GM12878 (cell line): Measurements from ENCODE around the gene C2orf68. TPM values are rescaled to one million over a fixed set of nuclear protein-coding genes. Genes with fewer than 3 reads are reported as not detected.
"Not testable (repeated sequence)": the region's sequence is repeated elsewhere in the genome, so short reads cannot be mapped to it uniquely, and the experiment has no call there.

Source experiments
- ATAC-seq: fragments of 200-7000 bp; cut with Tn5 transposase; 3 replicates; pipeline ENCODE4 v1.9.1; 2020; ENCODE audit warnings: mild to moderate bottlenecking, moderate library complexity
- BruUV-seq: library from RNA; stranded (reverse); fragments of 400-500 nt; replicated peaks from 2 replicates; lab custom pipeline; 2021; lab: Mats Ljungman, UMichigan
- CTCF ChIA-PET: fragments of 300-600 bp; sonication (Branson Sonifier 250); formaldehyde crosslinking; extraction: SDS; loops from one replicate; lab custom pipeline; 2021; ENCODE audit warnings: inconsistent platforms; lab: Yijun Ruan, JAX
- POLR2A ChIA-PET: fragments of 350-600 bp; formaldehyde crosslinking; extraction: SDS; loops from one replicate; lab custom pipeline; 2021; ENCODE audit warnings: inconsistent platforms; lab: Charles Lee
- RAD21 ChIA-PET: fragments of 300-600 bp; sonication (Branson Sonifier 250); formaldehyde crosslinking; loops from one replicate; lab custom pipeline; 2023; ENCODE audit warnings: antibody characterized with exemption; ENCODE audit not compliant: unreplicated experiment; lab: Charles Lee
- SMC1A ChIA-PET: fragments of 300-600 bp; sonication (Branson Sonifier 250); formaldehyde crosslinking; loops from one replicate; lab custom pipeline; 2023; ENCODE audit not compliant: unreplicated experiment, uncharacterized antibody; lab: Charles Lee
- DNase-seq: peaks from one replicate; pipeline ENCODE4 v3.0.0-alpha.2; 2011; ENCODE audit warnings: low read depth, low spot score
- FAIRE-seq: peaks from 3 replicates; lab custom pipeline; 2011; peaks lifted over from hg19 to GRCh38; lab: Jason Lieb, UNC
- H2AFZ ChIP-seq: 2 replicates; pipeline ENCODE4 v1.6.0; 2011; ENCODE audit warnings: low read depth, low read length, control low read depth; ENCODE audit not compliant: control insufficient read depth
- H3K27ac ChIP-seq: 2 replicates; pipeline ENCODE4 v1.5.1; 2011; ENCODE audit warnings: control low read depth; ENCODE audit not compliant: control insufficient read depth, insufficient read depth
- H3K27me3 ChIP-seq, 2 experiments: replicated peaks in 1 of 2; 2 replicates each; pipeline versions ENCODE4 v1.6.0 to v1.6.1; 2011; ENCODE audit warnings: low read length in 1 of 2; ENCODE audit not compliant: control insufficient read depth in 2 of 2, insufficient read depth in 2 of 2
- H3K36me3 ChIP-seq, 2 experiments: 2 replicates each; pipeline ENCODE4 v1.5.1; 2011; ENCODE audit warnings: low read length in 1 of 2; ENCODE audit not compliant: control insufficient read depth in 2 of 2, insufficient read depth in 2 of 2
- H3K4me1 ChIP-seq: 2 replicates; pipeline ENCODE4 v1.6.1; 2011; ENCODE audit warnings: mild to moderate bottlenecking, low read length, moderate library complexity, mixed read lengths; ENCODE audit not compliant: control insufficient read depth, insufficient read depth
- H3K4me2 ChIP-seq: 2 replicates; pipeline ENCODE4 v1.6.0; 2011; ENCODE audit warnings: control low read depth; ENCODE audit not compliant: control insufficient read depth, insufficient read depth
- H3K4me3 ChIP-seq: fragments of 200-600 bp; sonication (generic); 2 replicates; pipeline ENCODE4 v1.5.1; 2016
- H3K79me2 ChIP-seq: 2 replicates; pipeline ENCODE4 v1.6.0; 2011; ENCODE audit warnings: low read length; ENCODE audit not compliant: control insufficient read depth, insufficient read depth
- H3K9ac ChIP-seq: 2 replicates; pipeline ENCODE4 v1.8.0; 2011; ENCODE audit warnings: low read length, control low read depth, mixed read lengths; ENCODE audit not compliant: control insufficient read depth, insufficient read depth
- H3K9me3 ChIP-seq: replicated peaks from 3 replicates; pipeline ENCODE4 v1.5.1; 2011; ENCODE audit warnings: mild to moderate bottlenecking, low read length; ENCODE audit not compliant: control insufficient read depth, insufficient read depth
- H4K20me1 ChIP-seq: 2 replicates; pipeline ENCODE4 v1.6.0; 2011; ENCODE audit not compliant: control insufficient read depth, insufficient read depth
- HSF1 ChIP-seq: fragments of 150-350 bp; IDR thresholded peaks from 2 replicates; pipeline ENCODE4 v1.6.1; 2014; ENCODE audit warnings: mild to moderate bottlenecking, low read depth, low read length
- WGBS: methylation state at CpG from one replicate; pipeline ENCODE4 v1.1.6; 2016; ENCODE audit warnings: low lambda C conversion rate; ENCODE audit not compliant: insufficient replicate concordance, insufficient coverage; ENCODE audit errors: missing lambda C conversion rate; 5-methylcytosine and 5-hydroxymethylcytosine counted together
- in situ Hi-C: fragments of 300-500 bp; cut with MboI; formaldehyde crosslinking; loops from 9 replicates; pipeline ENCODE4 v1.14.3; 2018; ENCODE audit warnings: mixed read lengths
- intact Hi-C: fragments of 100-400 bp; cut with micrococcal nuclease; formaldehyde crosslinking; loops from one replicate; pipeline ENCODE4 v1.14.2; 2022; ENCODE audit not compliant: unreplicated experiment
- polyA plus RNA-seq, 11 experiments: library from polyadenylated mRNA; depleted of rRNA in 4 of 11; unstranded in 6 of 11; stranded (reverse) in 5 of 11; fragments of >200 nt; fragmentation: Nextera tagmentation in 4 of 11; fragmentation: Illumina TruSeq in 1 of 11; extraction: Ambion mirVana in 4 of 11; extraction: Trizol in 1 of 11; gene quantifications; 1 replicate in 1 of 11; 2 replicates in 10 of 11; pipeline versions ENCODE4 v1.2.1 to v1.2.3, GENCODE V29; 2011 to 2016; ENCODE audit warnings: inconsistent platforms in 2 of 11, missing spikeins in 2 of 11, low read depth in 1 of 11
- total RNA-seq, 4 experiments: library from RNA; depleted of rRNA in 3 of 4; stranded (reverse); fragments of >200 nt in 3 of 4; fragmentation: Illumina TruSeq in 1 of 4; extraction: Trizol in 1 of 4; gene quantifications; 2 replicates each; pipeline versions ENCODE4 v1.2.1 to v1.2.3, GENCODE V29; 2013 to 2021
- TF ChIP-seq, protein P1 (sequence below): IDR thresholded peaks from 2 replicates; pipeline ENCODE4 v1.6.1; 2012; ENCODE audit warnings: low read depth, low read length, improper control_type of control experiment

C2orf68 gene
- total and polyA plus RNA-seq, 10 of the 15 experiments (the other 5 are each of a cell fraction or from before 2014, with no cell fraction given): 12.7 to 56.1 (median 28.4) TPM

DNA sequence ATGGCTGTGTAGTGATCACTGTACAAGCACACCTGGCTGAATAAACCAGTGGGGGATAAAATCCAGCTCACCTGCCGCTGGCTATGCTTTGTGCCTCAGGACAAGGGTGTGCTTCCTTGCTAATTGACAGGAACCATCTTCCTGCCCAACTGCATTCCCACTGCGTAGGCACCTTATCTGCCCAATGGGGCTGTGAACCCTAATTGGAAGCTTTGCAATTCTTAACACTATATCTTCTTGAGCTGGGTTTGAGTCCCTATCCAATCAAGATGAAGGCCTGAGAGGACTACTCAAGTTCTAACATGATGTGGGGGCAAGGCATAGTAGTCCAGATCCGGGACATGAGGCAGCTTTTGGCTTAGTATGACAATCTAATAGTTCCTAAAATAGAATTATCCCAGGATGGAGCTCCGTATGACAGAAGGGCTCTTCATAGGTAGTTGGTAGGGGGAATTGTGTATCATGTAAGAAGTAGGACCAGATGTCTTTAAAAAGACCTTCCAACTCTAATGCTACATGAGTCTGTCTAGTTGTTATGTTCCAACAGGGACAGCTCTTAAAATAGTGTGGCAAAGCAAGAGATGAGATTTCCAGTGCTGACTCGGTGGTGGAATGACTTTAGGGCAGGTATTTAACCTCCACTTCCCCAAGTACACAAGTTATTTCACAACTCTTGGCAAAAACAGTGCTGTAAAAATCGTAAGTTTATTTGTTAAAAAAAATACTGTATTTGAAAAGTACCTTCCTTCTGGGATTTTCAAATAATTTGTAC is 7.1 kb downstream of the C2orf68 start:
- Histone ChIP-seq H3K4me1 (no peaks in the 10 kb centered on the region; the same call in 1 of the 2 replicates), H2AFZ (no peak overlapping the region), H3K36me3 (peaks cover 3 to 17% of the 10 kb centered on the region in 2 experiments; a peak in 3 of 4 replicates), H3K9ac (no peak overlapping the region), H3K27me3 (no peaks in the 10 kb centered on the region), H3K4me3 (no peak overlapping the region), H4K20me1 (no peaks in the 10 kb centered on the region; the same call in 1 of the 2 replicates), H3K79me2 (no peaks in the 10 kb centered on the region), H3K27ac (no peak overlapping the region), H3K4me2 (no peak overlapping the region), H3K9me3 (no peaks in the 10 kb centered on the region)
- POLR2A ChIA-PET: interaction anchor here (0.9 to 2.1 kb wide), 3 partner anchors 10 to 43 kb away, joined by 3 to 10 read pairs (median 4); partner anchors contain the start of gene RNF181
- no TSS peak for BruUV-seq
- ATAC-seq: no peak
- FAIRE-seq: no peak
- RAD21 ChIA-PET: interaction anchor here (1.2 kb wide), 1 partner anchor 9 kb away, joined by 6 read pairs; the partner anchor contains the start of gene RNF181
- 88% methylated on average over 6 of the region's 6 CpGs for WGBS
- in situ Hi-C loops: no loop called here
- no peak for DNase-seq
- CTCF ChIA-PET: interaction anchor here (0.6 to 1.6 kb wide), 3 partner anchors 9 to 32 kb away, joined by 3 to 7 read pairs (median 5); partner anchors contain the start of gene RNF181
- intact Hi-C loops: no loop called here
- SMC1A ChIA-PET: interaction anchor here (1.2 to 2.3 kb wide), 3 partner anchors 10 to 56 kb away, joined by 5 to 6 read pairs (median 5); partner anchors contain the start of gene RNF181
- TF ChIP-seq HSF1: no peak
- TF ChIP-seq, protein P1, sequence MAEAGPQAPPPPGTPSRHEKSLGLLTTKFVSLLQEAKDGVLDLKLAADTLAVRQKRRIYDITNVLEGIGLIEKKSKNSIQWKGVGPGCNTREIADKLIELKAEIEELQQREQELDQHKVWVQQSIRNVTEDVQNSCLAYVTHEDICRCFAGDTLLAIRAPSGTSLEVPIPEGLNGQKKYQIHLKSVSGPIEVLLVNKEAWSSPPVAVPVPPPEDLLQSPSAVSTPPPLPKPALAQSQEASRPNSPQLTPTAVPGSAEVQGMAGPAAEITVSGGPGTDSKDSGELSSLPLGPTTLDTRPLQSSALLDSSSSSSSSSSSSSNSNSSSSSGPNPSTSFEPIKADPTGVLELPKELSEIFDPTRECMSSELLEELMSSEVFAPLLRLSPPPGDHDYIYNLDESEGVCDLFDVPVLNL: no peak

DNA sequence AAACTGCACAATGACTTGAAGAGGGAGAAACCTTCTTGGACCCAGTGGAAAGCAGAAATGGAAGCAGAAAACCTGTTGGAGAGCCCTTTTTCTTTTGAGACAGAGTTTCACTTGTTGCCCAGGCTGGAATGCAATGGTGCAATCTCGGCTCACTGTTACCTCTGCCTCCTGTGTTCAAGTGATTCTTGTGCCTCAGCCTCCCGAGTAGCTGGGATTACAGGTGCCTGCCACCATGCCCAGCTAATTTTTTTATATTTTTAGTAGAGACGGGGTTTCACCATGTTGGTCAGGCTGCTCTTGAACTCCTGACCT is 7.8 kb downstream of the C2orf68 start:
- ChIA-PET CTCF (interaction anchor here (0.7 to 1.6 kb wide), 3 partner anchors 9 to 36 kb away, joined by 4 to 7 read pairs (median 5); partner anchors contain the start of gene RNF181), POLR2A (interaction anchor here (2.1 kb wide), 1 partner anchor 9 kb away, joined by 10 read pairs; the partner anchor contains the start of gene RNF181), SMC1A (interaction anchor here (1.9 kb wide), 1 partner anchor 9 kb away, joined by 6 read pairs; the partner anchor contains the start of gene RNF181)
- BruUV-seq, ATAC-seq, H4K20me1 ChIP-seq, H3K4me1 ChIP-seq, H3K9ac ChIP-seq, RAD21 ChIA-PET, H3K27ac ChIP-seq, DNase-seq, H3K27me3 ChIP-seq, intact Hi-C loops, H3K9me3 ChIP-seq, H2AFZ ChIP-seq, H3K4me3 ChIP-seq, in situ Hi-C loops, FAIRE-seq, H3K79me2 ChIP-seq: not testable (repeated sequence)
- WGBS: 73% methylated on average over 3 of the region's 3 CpGs
- peak overlapping the region; percentile 1; the same call in 1 of the 2 replicates for H3K4me2 ChIP-seq
- peaks cover 2 to 15% of the 10 kb centered on the region in 2 experiments; a peak in 3 of 4 replicates for H3K36me3 ChIP-seq
